BLaER1 treated with 17β-estradiol and CSF1 and Interleukin-3, amounts not matched to agents 10 nM and 100 nM (cell line): ENCODE measurements around the gene FRMPD4.

Source experiments
- H3K27ac ChIP-seq, 11 experiments: shearing (Covaris generic); formaldehyde crosslinking; 2 replicates each; pipeline ENCODE4 v1.8.1; 2022
- H3K27me3 ChIP-seq, 11 experiments: shearing (Covaris generic); formaldehyde crosslinking; 2 replicates each; pipeline ENCODE4 v1.8.1; 2022
- H3K36me3 ChIP-seq, 11 experiments: shearing (Covaris generic); formaldehyde crosslinking; 2 replicates each; pipeline ENCODE4 v1.8.1; 2022
- H3K4me1 ChIP-seq, 10 experiments: shearing (Covaris generic); formaldehyde crosslinking; 2 replicates each; pipeline ENCODE4 v1.8.1; 2022
- H3K4me2 ChIP-seq, 11 experiments: shearing (Covaris generic); formaldehyde crosslinking; 2 replicates each; pipeline ENCODE4 v1.8.1; 2022
- H3K4me3 ChIP-seq, 10 experiments: shearing (Covaris generic); formaldehyde crosslinking; 2 replicates each; pipeline ENCODE4 v1.8.1; 2022
- H3K9ac ChIP-seq, 11 experiments: shearing (Covaris generic); formaldehyde crosslinking; 2 replicates each; pipeline ENCODE4 v1.8.1; 2022
- H3K9me3 ChIP-seq, 11 experiments: shearing (Covaris generic); formaldehyde crosslinking; replicated peaks in 1 of 11; 2 replicates each; pipeline ENCODE4 v1.8.1; 2022
- H4K20me1 ChIP-seq, 11 experiments: shearing (Covaris generic); formaldehyde crosslinking; 2 replicates each; pipeline ENCODE4 v1.8.1; 2022
- Cebpa-rat ChIP-seq, 11 experiments: shearing (Covaris generic); IDR thresholded peaks; 2 replicates each; pipeline ENCODE4 v1.8.1; 2022

FRMPD4 gene

DNA sequence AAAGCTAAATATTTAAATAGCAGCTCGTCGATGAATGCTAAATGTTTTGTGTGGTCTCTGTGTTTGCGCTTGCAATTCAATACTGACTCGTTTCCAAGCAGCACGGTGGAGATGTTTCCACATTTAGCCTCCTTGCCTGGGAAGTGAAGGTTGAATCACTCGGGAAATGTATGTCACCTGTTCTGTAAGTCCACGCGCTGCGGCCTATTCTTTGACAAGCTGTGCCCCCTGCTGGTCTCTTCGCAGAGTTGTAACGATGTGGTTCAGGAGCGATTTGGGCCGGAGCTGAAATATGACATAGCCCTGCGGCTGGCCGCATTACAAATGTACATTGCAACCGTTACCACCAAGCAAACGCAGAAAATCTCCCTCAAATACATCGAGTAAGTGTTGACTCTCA lies 563.4 kb downstream of the FRMPD4 start:
- Histone ChIP-seq H3K9me3 (0 out of 22 replicates have a peak, but pooled peaks cover 0 to 6% (median 0%) of the 10 kb centered on the region in 11 experiments), H3K4me3 (no peak overlapping the region), H3K9ac (no peak overlapping the region), H3K27ac (no peak overlapping the region), H3K4me1 (no peaks in the 10 kb centered on the region), H3K36me3 (no peaks in the 10 kb centered on the region), H4K20me1 (peaks cover 0 to 4% (median 0%) of the 10 kb centered on the region in 11 experiments; a peak in 1 of 22 replicates), H3K4me2 (no peak overlapping the region), H3K27me3 (peaks cover 91 to 100% (median 98%) of the 10 kb centered on the region in 11 experiments)
- TF ChIP-seq Cebpa-rat (IDR thresholded peaks at IDR 0.05), result no peak

DNA sequence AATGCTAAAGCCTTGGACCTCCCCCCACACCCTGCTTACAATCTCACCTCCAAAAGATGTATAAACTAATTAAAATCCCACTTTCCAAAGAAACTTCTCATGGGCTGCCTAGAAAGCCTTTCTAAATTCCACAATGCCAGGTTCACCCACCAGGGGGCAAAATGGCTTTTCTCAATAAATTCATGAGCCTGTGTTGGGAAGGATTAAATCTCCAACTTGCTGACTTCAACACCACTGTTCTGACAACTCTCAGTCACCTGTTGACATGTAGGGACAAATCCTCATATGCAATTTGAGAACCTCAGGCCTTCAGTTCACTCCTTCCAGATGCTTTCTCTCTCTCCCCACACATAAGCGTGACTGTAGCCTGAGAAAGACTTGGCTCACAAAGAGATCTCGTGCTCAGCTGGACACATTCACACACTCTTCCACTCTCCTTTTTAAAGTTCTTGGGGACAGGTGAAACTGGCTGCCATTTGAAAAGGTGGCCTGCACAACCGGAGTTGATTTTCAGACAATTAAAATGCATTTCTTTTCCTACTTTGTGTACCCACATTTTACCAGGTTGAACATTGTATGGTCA lies 564.3 kb downstream of the FRMPD4 start:
- Histone ChIP-seq H3K27ac (no peak overlapping the region), H3K4me2 (no peak overlapping the region), H3K27me3 (peaks cover 92 to 100% (median 98%) of the 10 kb centered on the region in 11 experiments), H3K9ac (no peak overlapping the region), H3K4me1 (no peaks in the 10 kb centered on the region), H3K4me3 (no peak overlapping the region), H4K20me1 (peaks cover 0 to 4% (median 0%) of the 10 kb centered on the region in 11 experiments; a peak in 1 of 22 replicates), H3K9me3 (0 out of 22 replicates have a peak, but pooled peaks cover 0 to 6% (median 0%) of the 10 kb centered on the region in 11 experiments), H3K36me3 (no peaks in the 10 kb centered on the region)
- no peak for TF ChIP-seq Cebpa-rat (IDR thresholded peaks at IDR 0.05)

DNA sequence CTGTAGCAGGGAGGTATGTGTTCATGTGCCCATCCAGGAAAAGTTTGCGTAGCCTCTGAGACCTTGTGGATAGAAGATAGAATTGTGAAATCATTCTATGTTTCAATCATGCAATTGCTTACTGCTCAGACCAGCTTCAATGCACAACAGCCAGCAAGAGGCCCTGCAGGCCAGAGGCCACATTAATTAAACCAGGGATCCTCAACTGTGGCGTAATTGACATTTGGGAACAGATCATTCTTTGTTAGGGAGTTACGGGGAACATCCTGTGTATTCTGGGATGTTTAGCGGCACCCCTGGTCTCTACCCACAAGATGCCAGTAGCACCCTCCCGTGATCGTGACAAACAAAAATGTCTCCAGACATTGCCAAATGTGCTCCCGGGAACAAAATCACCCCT lies 566.4 kb downstream of the FRMPD4 start:
- no peak overlapping the region for H3K4me3 ChIP-seq
- H3K27ac ChIP-seq, result no peak overlapping the region
- no peak overlapping the region for H3K4me2 ChIP-seq
- no peaks in the 10 kb centered on the region for H3K9me3 ChIP-seq
- 0 out of 22 replicates have a peak, but pooled peaks cover 0 to 4% (median 0%) of the 10 kb centered on the region in 11 experiments for H4K20me1 ChIP-seq
- no peaks in the 10 kb centered on the region for H3K36me3 ChIP-seq
- no peak for TF ChIP-seq Cebpa-rat (IDR thresholded peaks at IDR 0.05)
- no peak overlapping the region for H3K9ac ChIP-seq
- peaks cover 91 to 100% (median 99%) of the 10 kb centered on the region in 11 experiments for H3K27me3 ChIP-seq
- no peaks in the 10 kb centered on the region for H3K4me1 ChIP-seq

DNA sequence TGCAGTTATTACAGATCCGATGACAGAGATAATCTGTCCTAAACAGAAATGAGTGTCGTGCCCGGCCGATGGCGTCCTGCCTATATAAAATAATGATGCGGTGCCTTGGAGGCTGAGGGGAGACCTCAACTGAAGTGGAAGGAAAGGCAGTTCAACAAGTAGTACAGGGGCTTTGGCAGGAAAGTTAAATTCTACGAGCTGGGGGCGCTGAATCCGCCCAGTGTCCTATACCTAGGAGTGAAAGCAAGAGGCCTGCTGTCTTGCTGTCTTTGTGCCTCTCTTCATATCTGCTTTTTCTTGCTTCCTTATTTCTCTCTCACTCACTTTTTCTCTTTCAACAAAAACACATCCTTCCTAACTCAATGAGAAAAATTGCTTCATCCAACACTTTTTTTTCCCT lies 570.8 kb downstream of the FRMPD4 start:
- Histone ChIP-seq H3K27me3 (peaks cover 97 to 100% (median 100%) of the 10 kb centered on the region in 11 experiments), H3K9me3 (no peaks in the 10 kb centered on the region), H3K4me1 (peaks cover 3 to 12% (median 8%) of the 10 kb centered on the region in 10 experiments; a peak in 12 of 20 replicates), H3K4me2 (no peak overlapping the region), H3K4me3 (no peak overlapping the region), H3K27ac (no peak overlapping the region), H3K9ac (no peak overlapping the region), H4K20me1 (peaks cover 0 to 4% (median 0%) of the 10 kb centered on the region in 11 experiments; a peak in 1 of 22 replicates), H3K36me3 (no peaks in the 10 kb centered on the region)
- TF ChIP-seq Cebpa-rat (IDR thresholded peaks at IDR 0.05), result no peak

DNA sequence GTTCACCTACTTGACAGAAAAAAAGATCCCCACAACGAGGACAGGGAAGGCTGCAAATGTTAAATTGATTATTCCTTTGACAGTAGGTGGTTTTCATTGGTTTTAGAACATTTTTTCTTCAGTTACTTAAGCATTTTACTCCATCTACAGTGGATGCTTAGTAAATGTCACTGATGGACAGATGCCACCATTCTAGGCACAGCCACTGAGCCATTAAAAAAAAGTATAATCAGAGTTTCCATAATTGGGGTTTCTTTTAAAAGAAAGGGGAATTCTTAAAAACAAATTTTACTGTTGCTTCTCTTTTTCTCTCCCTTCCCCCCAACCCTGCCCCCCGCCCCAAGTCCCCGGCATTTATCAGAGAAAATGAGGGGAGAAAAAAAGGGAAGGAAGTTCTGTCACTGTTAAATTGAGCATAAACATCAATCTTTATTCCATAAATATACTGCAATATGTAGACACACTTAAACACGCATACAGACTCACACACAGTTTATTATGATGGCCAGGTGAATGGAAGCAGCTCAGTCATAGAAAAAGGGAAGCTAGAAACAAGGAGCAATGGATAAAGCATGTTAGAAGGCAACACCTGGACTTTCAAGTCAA lies 573.3 kb downstream of the FRMPD4 start:
- TF ChIP-seq Cebpa-rat (IDR thresholded peaks at IDR 0.05), result no peak
- H3K36me3 ChIP-seq, result no peaks in the 10 kb centered on the region

DNA sequence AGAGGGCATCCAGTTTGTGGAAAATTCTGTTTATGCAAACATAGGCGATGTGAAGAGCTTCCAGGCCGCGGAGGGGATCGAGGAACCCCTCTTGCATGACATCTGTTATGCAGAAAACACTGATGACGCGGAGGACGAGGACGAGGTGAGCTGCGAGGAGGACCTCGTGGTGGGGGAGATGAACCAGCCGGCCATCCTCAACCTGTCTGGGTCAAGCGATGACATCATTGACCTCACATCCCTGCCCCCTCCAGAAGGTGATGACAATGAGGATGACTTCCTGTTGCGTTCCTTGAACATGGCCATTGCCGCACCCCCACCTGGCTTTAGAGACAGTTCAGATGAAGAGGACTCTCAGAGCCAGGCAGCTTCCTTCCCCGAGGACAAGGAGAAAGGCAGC lies 578.3 kb downstream of the FRMPD4 start:
- no peak for TF ChIP-seq Cebpa-rat (IDR thresholded peaks at IDR 0.05)
- no peak overlapping the region for H3K27ac ChIP-seq
- no peaks in the 10 kb centered on the region for H3K36me3 ChIP-seq
- H3K9ac ChIP-seq, result no peak overlapping the region
- no peak overlapping the region for H3K4me3 ChIP-seq
- H3K4me2 ChIP-seq, result no peak overlapping the region
- H4K20me1 ChIP-seq, result peaks cover 0 to 5% (median 0%) of the 10 kb centered on the region in 11 experiments; a peak in 3 of 22 replicates
- H3K9me3 ChIP-seq, result peaks cover 0 to 7% (median 0%) of the 10 kb centered on the region in 11 experiments; a peak in 3 of 22 replicates
- H3K27me3 ChIP-seq, result peaks cover 78 to 100% (median 97%) of the 10 kb centered on the region in 11 experiments
- H3K4me1 ChIP-seq, result peaks cover 0 to 12% (median 8%) of the 10 kb centered on the region in 10 experiments; a peak in 12 of 20 replicates

More for the DNA sequence above, 573.3 kb downstream of the FRMPD4 start:
- H3K27me3 ChIP-seq, result peaks cover 86 to 100% (median 100%) of the 10 kb centered on the region in 11 experiments
- H3K4me2 ChIP-seq, result peak overlapping the region in 7 of 11 experiments; percentile 8 to 43 (median 26); a peak in 10 of 22 replicates
- no peaks in the 10 kb centered on the region for H3K9me3 ChIP-seq
- H4K20me1 ChIP-seq, result no peaks in the 10 kb centered on the region; a peak in 2 of 22 replicates
- no peak overlapping the region for H3K27ac ChIP-seq
- H3K4me3 ChIP-seq, result no peak overlapping the region
- H3K9ac ChIP-seq, result no peak overlapping the region
- H3K4me1 ChIP-seq, result peaks cover 3 to 12% (median 8%) of the 10 kb centered on the region in 10 experiments; a peak in 12 of 20 replicates

DNA sequence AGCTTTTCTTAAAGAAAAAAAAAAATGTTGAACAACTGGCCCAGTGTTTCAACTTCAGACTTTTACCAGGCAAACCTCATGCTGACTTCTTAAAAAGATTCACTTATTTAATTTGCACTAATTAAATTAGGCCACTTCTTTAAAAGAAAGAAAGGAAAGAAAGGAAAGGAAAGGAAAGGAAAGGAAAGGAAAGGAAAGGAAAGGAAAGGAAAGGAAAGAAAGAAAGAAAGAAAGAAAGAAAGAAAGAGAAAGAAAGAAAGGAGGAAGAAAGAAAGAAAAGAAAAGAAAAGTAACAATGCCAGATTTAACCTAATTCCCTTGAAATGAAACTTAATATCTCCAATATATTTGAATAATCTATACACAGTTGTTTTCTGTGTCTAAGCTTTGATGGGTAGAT lies 581.6 kb downstream of the FRMPD4 start:
- Histone ChIP-seq H3K9me3 (peaks cover 0 to 7% (median 0%) of the 10 kb centered on the region in 11 experiments; a peak in 3 of 22 replicates), H3K27me3 (peaks cover 73 to 99% (median 93%) of the 10 kb centered on the region in 11 experiments), H3K27ac (no peak overlapping the region), H3K4me1 (no peaks in the 10 kb centered on the region), H3K9ac (no peak overlapping the region), H3K36me3 (no peaks in the 10 kb centered on the region), H3K4me3 (no peak overlapping the region), H3K4me2 (no peak overlapping the region), H4K20me1 (peaks cover 0 to 5% (median 0%) of the 10 kb centered on the region in 11 experiments; a peak in 2 of 22 replicates)
- TF ChIP-seq Cebpa-rat (IDR thresholded peaks at IDR 0.05), result no peak

DNA sequence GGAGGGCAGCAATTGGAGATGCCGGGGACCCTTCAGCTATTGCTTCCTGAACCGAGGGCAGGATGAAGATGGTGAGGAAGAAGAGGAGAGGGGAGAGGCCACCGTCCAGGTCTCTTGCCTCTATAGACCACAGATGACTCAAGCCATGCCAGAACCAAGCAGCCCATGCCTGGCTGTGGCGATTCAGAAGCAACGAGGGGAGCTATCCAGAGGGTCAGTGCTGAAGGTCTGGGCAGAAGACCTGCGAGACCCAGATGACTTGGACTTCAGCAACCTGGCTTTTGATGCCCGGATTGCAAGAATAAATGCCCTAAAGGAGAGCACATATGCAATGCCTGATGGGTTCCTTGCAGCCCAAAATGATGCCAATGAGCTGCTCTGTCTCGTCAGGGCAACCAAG lies 582.8 kb downstream of the FRMPD4 start:
- H3K36me3 ChIP-seq, result no peaks in the 10 kb centered on the region
- H3K27ac ChIP-seq, result no peak overlapping the region
- peaks cover 83 to 100% (median 95%) of the 10 kb centered on the region in 11 experiments for H3K27me3 ChIP-seq
- H3K4me1 ChIP-seq, result no peaks in the 10 kb centered on the region
- TF ChIP-seq Cebpa-rat (IDR thresholded peaks at IDR 0.05), result no peak
- peaks cover 0 to 5% (median 0%) of the 10 kb centered on the region in 11 experiments; a peak in 2 of 22 replicates for H4K20me1 ChIP-seq
- no peak overlapping the region for H3K4me2 ChIP-seq
- H3K4me3 ChIP-seq, result no peak overlapping the region
- no peak overlapping the region for H3K9ac ChIP-seq
- peaks cover 0 to 7% (median 0%) of the 10 kb centered on the region in 11 experiments; a peak in 3 of 22 replicates for H3K9me3 ChIP-seq

DNA sequence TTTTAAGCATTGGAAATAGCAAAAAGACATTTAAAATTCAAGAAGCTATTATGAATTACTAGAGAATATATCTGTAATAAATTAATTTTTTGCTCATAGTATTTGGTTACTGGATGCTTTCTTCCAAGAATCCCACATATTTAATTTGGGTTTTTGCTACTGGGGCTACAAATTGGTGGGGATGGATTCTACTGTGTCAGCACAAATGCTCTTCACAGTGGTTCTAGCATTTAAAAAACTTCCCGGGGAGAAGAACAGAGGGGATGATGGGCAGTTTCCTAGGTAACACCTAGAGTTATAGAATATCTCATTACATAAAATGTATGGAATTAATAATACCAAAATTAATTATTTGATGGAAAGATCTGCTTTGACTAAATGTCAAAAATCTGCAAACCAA lies 584.0 kb downstream of the FRMPD4 start:
- no peak overlapping the region for H3K4me3 ChIP-seq
- no peaks in the 10 kb centered on the region for H3K36me3 ChIP-seq
- no peak overlapping the region for H3K4me2 ChIP-seq
- H4K20me1 ChIP-seq, result peaks cover 0 to 5% (median 0%) of the 10 kb centered on the region in 11 experiments; a peak in 2 of 22 replicates
- no peak overlapping the region for H3K9ac ChIP-seq
- H3K27ac ChIP-seq, result no peak overlapping the region
- H3K4me1 ChIP-seq, result no peaks in the 10 kb centered on the region
- TF ChIP-seq Cebpa-rat (IDR thresholded peaks at IDR 0.05), result no peak
- H3K9me3 ChIP-seq, result peaks cover 0 to 7% (median 0%) of the 10 kb centered on the region in 11 experiments; a peak in 3 of 22 replicates
- H3K27me3 ChIP-seq, result peaks cover 83 to 100% (median 94%) of the 10 kb centered on the region in 11 experiments
